Kidney tubule cell (primary cell): ENCODE results near the gene COL15A1.

Source experiments
- DNase-seq: peaks from one replicate; pipeline ENCODE4 v3.0.0-alpha.2; 2018; ENCODE audit warnings: low spot score

The COL15A1 gene

GRCh38 chr9:99056886-99057664, 113.4 kb downstream of the COL15A1 start:
- peak; percentile 80 for DNase-seq

GRCh38 chr9:99057665-99058625, 114.2 kb downstream of the COL15A1 start:
- peak; percentile 75 for DNase-seq

- no peak for DNase-seq
Observed at GRCh38 chr9:99058964-99059921, 115.5 kb downstream of the COL15A1 start.

- no peak for DNase-seq
Observed at GRCh38 chr9:99060621-99061020, 116.9 kb downstream of the COL15A1 start.

- no peak for DNase-seq
Observed at GRCh38 chr9:99062549-99062948, 118.8 kb downstream of the COL15A1 start.

- no peak for DNase-seq
Observed at GRCh38 chr9:99063522-99063921, 119.8 kb downstream of the COL15A1 start.

GRCh38 chr9:99066571-99066970, 122.9 kb downstream of the COL15A1 start:
- no peak for DNase-seq

- DNase-seq, result no peak
Observed at GRCh38 chr9:99069075-99069474, 125.4 kb downstream of the COL15A1 start.

GRCh38 chr9:99069546-99069945, 125.8 kb downstream of the COL15A1 start:
- DNase-seq, result no peak

- no peak for DNase-seq
Observed at GRCh38 chr9:99070681-99071080, 127.0 kb downstream of the COL15A1 start.

- peak; percentile 45 for DNase-seq
Observed at GRCh38 chr9:99071313-99072039, 127.8 kb downstream of the COL15A1 start.

- DNase-seq, result no peak
Observed at GRCh38 chr9:99072040-99072394, 128.3 kb downstream of the COL15A1 start.

GRCh38 chr9:99073347-99073746, 129.6 kb downstream of the COL15A1 start:
- DNase-seq, result no peak

GRCh38 chr9:99073985-99074901, 130.5 kb downstream of the COL15A1 start:
- no peak for DNase-seq

GRCh38 chr9:99074902-99075245, 131.2 kb downstream of the COL15A1 start:
- DNase-seq, result no peak

- no peak for DNase-seq
Observed at GRCh38 chr9:99075246-99075912, 131.7 kb downstream of the COL15A1 start.

- no peak for DNase-seq
Observed at GRCh38 chr9:99076030-99076429, 132.3 kb downstream of the COL15A1 start.

GRCh38 chr9:99076483-99077171, 132.9 kb downstream of the COL15A1 start:
- no peak for DNase-seq

GRCh38 chr9:99078717-99079116, 135.0 kb downstream of the COL15A1 start:
- DNase-seq, result no peak
